ENCODE data around the gene LRRC61. TPM values are rescaled to one million over a fixed set of nuclear protein-coding genes. Genes with fewer than 3 reads are reported as not detected.

LRRC61 gene
- total RNA-seq, 2 experiments from 2014 or later = 3.1 to 5.0 TPM

GRCh38 chr7:150330211-150330885 is 7.2 kb downstream of the LRRC61 start:
- DNase-seq (no peak), ATAC-seq (ENCODE audit: poor library complexity) (no peak)
- ChIA-PET POLR2A (no interaction called here), CTCF (no interaction called here)
- Histone ChIP-seq H3K4me1 (ENCODE audit: insufficient read depth, low read length) (peaks cover 2% of the 10 kb centered on the region), H3K36me3 (ENCODE audit: insufficient read depth, low read length) (peaks cover 43% of the 10 kb centered on the region), H3K27ac (ENCODE audit: low read depth in 1 of 2, low read length in 2 of 2) (no peak overlapping the region), H3K4me3 (ENCODE audit: low read length) (no peak overlapping the region), H3K27me3 (ENCODE audit: control insufficient read depth in 1 of 2, insufficient read depth in 2 of 2, low read length in 2 of 2) (no peaks in the 10 kb centered on the region), H3K9me3 (ENCODE audit: control insufficient read depth in 1 of 2, insufficient read depth in 1 of 2, low read length in 2 of 2) (no peaks in the 10 kb centered on the region)
- TF ChIP-seq CTCF (IDR thresholded peaks at IDR 0.05) = no peak
- no peaks in the 10 kb centered on the region for H3K9me3 Mint-ChIP-seq
- peaks cover 12% of the 10 kb centered on the region for H3K4me1 Mint-ChIP-seq (ENCODE audit: low read depth)
- intact Hi-C loops (cut with DNase I, micrococcal nuclease) = no loop called here
- H3K27me3 Mint-ChIP-seq = no peaks in the 10 kb centered on the region
- no peak overlapping the region for H3K4me3 Mint-ChIP-seq
- H3K36me3 Mint-ChIP-seq (ENCODE audit: low read depth) = peaks cover 47% of the 10 kb centered on the region
- H3K27ac Mint-ChIP-seq = no peak overlapping the region

GRCh38 chr7:150332852-150333635 is 9.9 kb downstream of the LRRC61 start:
- Mint-ChIP-seq H3K4me3 (no peak overlapping the region), H3K4me1 (ENCODE audit: low read depth) (no peaks in the 10 kb centered on the region), H3K9me3 (no peaks in the 10 kb centered on the region), H3K27me3 (no peaks in the 10 kb centered on the region), H3K27ac (no peak overlapping the region), H3K36me3 (ENCODE audit: low read depth) (peaks cover 30% of the 10 kb centered on the region)
- Histone ChIP-seq H3K4me1 (ENCODE audit: insufficient read depth, low read length) (no peaks in the 10 kb centered on the region), H3K27ac (ENCODE audit: low read depth in 1 of 2, low read length in 2 of 2) (peak overlapping the region in 1 of 2 donors; percentile 11), H3K27me3 (ENCODE audit: control insufficient read depth in 1 of 2, insufficient read depth in 2 of 2, low read length in 2 of 2) (no peaks in the 10 kb centered on the region), H3K36me3 (ENCODE audit: insufficient read depth, low read length) (peaks cover 34% of the 10 kb centered on the region), H3K9me3 (ENCODE audit: control insufficient read depth in 1 of 2, insufficient read depth in 1 of 2, low read length in 2 of 2) (no peaks in the 10 kb centered on the region), H3K4me3 (ENCODE audit: low read length) (no peak overlapping the region)
- no peak for DNase-seq
- no peak for ATAC-seq (ENCODE audit: poor library complexity)
- CTCF ChIA-PET = no interaction called here
- intact Hi-C loops (cut with DNase I, micrococcal nuclease) = no loop called here
- TF ChIP-seq CTCF (IDR thresholded peaks at IDR 0.05) = no peak
- POLR2A ChIA-PET = no interaction called here

GRCh38 chr7:150333659-150334058 is 10.5 kb downstream of the LRRC61 start:
- Mint-ChIP-seq H3K36me3 (ENCODE audit: low read depth) (peaks cover 23% of the 10 kb centered on the region), H3K9me3 (no peaks in the 10 kb centered on the region), H3K27me3 (no peaks in the 10 kb centered on the region), H3K4me1 (ENCODE audit: low read depth) (no peaks in the 10 kb centered on the region), H3K27ac (no peak overlapping the region), H3K4me3 (no peak overlapping the region)
- peaks cover 29% of the 10 kb centered on the region for H3K36me3 ChIP-seq (ENCODE audit: insufficient read depth, low read length)
- no peaks in the 10 kb centered on the region for H3K4me1 ChIP-seq (ENCODE audit: insufficient read depth, low read length)
- H3K27me3 ChIP-seq (ENCODE audit: control insufficient read depth in 1 of 2, insufficient read depth in 2 of 2, low read length in 2 of 2) = no peaks in the 10 kb centered on the region
- H3K27ac ChIP-seq (ENCODE audit: low read depth in 1 of 2, low read length in 2 of 2) = no peak overlapping the region
- no peak for DNase-seq
- ATAC-seq (ENCODE audit: poor library complexity) = no peak
- intact Hi-C loops (cut with DNase I, micrococcal nuclease) = no loop called here
- CTCF ChIA-PET = no interaction called here
- POLR2A ChIA-PET = no interaction called here
- TF ChIP-seq CTCF (IDR thresholded peaks at IDR 0.05) = no peak
- H3K9me3 ChIP-seq (ENCODE audit: control insufficient read depth in 1 of 2, insufficient read depth in 1 of 2, low read length in 2 of 2) = no peaks in the 10 kb centered on the region
- H3K4me3 ChIP-seq (ENCODE audit: low read length) = no peak overlapping the region
